ENCODE measurements around the gene TMEM178A.
"Not testable (repeated sequence)": the region's sequence is repeated elsewhere in the genome, so short reads cannot be mapped to it uniquely, and the experiment has no call there.

The TMEM178A gene

DNA sequence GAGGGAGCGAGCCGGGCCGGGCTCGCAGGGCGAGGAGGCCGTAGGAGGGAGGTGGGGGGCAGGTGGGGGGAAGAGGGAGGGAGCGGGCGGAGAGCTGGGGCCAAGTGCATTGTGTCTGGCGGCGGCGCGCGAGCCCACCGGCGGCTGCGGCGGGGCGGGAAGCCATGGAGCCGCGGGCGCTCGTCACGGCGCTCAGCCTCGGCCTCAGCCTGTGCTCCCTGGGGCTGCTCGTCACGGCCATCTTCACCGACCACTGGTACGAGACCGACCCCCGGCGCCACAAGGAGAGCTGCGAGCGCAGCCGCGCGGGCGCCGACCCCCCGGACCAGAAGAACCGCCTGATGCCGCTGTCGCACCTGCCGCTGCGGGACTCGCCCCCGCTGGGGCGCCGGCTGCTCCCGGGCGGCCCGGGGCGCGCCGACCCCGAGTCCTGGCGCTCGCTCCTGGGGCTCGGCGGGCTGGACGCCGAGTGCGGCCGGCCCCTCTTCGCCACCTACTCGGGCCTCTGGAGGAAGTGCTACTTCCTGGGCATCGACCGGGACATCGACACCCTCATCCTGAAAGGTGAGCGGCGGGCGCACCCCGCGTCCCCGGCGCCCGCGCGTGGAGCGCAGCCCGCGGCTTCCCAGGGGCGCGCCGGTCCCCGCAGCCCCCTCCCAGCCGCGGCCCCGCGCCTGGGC, at the start of gene TMEM178A:
Gene TMEM178A (plus strand): TSS at position 107 of the 680 bp plus-strand sequence. CDS start 58 bp downstream, at position 165.
- no peak for DNase-seq

- no peak for DNase-seq
These were observed 47.5 kb upstream of the TMEM178A start for GRCh38 chr2:39618236-39618635.

DNA sequence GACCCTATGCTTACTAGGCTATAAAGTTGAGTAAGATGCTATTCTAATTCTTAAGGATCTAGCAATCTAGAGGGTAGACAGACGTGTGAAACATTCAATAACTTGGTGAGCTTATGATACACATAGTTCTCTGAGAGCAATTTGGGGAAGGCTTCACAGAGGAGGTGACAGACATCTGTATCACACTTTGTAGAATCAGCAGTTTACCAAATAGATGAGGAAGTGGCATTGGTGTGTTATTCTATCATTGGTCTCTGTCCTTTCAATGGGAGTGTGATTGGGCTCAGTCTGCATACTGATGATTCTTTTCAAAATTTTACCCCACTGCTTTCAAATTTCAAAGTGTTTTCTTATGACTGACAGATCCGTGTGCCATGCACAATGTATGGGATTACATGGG, 47.0 kb upstream of the TMEM178A start:
- DNase-seq, result no peak

GRCh38 chr2:39620067-39620466, 45.6 kb upstream of the TMEM178A start:
- DNase-seq, result peak; percentile 4

DNA sequence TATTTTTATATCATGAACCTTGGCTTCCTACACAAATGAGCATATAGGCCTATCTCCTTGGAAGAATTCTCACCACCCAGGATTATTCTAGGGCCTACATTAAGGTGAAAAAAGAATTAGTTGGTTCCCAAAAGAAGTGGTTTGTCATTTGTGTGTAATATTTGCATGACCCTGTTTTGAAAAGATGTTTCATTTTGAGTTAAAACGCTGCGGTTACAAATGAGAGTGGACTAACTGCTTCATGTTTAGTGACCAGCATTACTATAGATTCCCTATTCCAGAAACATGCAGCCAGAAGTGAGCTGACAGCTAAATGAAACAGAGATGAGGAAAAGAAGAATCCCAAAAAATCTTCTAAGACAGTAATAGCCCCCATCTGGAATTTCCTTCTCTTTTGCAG, 44.1 kb upstream of the TMEM178A start:
- no peak for DNase-seq

GRCh38 chr2:39622860-39623259, 42.9 kb upstream of the TMEM178A start:
- no peak for DNase-seq

DNA sequence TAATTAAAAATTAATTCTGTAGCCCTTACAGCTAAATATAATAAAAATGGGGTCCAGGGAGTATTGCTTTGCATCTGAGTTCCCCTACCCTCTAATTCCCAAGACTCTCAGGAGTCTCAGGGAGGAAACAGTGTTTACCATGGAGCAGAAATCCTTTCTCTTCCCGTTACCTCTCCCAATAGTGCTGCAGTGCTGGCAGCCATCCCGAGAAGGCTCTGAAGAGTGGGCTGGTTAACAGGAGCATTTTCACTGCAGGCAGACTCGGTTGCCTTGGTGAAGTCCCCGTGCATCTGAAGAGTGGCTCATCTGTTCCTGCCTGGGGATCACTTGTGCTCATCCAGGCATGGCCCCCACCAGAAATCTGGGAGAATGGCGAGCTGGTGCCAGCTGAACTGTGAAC, 41.8 kb upstream of the TMEM178A start:
- no peak for DNase-seq

- DNase-seq, result no peak
These were observed 40.4 kb upstream of the TMEM178A start for GRCh38 chr2:39625193-39625926.

- no peak for DNase-seq
These were observed 39.8 kb upstream of the TMEM178A start for GRCh38 chr2:39625927-39626270.

- not testable (repeated sequence) for DNase-seq
These were observed 37.4 kb upstream of the TMEM178A start for GRCh38 chr2:39628346-39628745.

GRCh38 chr2:39629646-39630045, 36.1 kb upstream of the TMEM178A start:
- no peak for DNase-seq

- DNase-seq, result no peak
These were observed 34.5 kb upstream of the TMEM178A start for GRCh38 chr2:39631256-39631655.

GRCh38 chr2:39631718-39632117, 34.0 kb upstream of the TMEM178A start:
- DNase-seq, result no peak

- DNase-seq, result no peak
These were observed 32.8 kb upstream of the TMEM178A start for GRCh38 chr2:39632876-39633275.

DNA sequence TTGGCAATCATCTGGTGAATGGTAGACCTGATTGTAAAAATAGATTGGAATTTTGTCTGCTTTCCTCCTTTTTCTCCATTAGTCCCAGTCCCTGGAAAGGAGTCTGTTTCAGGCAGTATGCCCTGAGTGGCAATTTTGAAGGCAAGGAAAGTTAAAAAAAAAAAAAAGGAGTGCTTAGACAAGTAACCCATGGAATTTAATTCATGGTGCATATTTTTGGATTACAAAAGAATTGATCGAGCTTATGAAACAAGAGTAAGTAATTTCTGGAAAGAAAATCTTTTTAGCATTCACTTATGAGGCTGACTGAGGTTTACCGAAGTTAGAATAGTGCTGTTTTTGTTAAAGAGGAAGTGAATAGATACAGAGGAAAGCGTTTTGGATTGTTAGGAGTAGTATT, 29.4 kb upstream of the TMEM178A start:
- no peak for DNase-seq

DNA sequence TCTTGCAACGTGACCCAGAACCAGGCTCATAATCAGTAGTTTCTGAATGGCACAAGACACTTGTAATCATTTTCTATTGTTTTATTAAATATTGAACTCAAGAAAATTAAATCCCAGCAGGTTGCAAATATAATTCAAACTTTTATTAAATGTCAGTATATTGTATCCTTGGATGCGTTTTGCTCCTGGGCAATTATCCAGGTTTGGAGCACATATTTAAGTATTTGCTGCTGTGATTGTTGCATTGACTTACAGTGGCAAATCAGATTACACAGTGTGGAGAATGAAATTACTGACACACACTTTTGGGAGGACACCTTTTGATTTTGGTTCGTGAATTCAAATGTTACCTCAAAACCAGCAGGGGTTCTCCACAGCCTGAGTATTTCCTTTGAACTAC, 27.1 kb upstream of the TMEM178A start:
- DNase-seq, result no peak

GRCh38 chr2:39640107-39640506, 25.6 kb upstream of the TMEM178A start:
- DNase-seq, result no peak

DNA sequence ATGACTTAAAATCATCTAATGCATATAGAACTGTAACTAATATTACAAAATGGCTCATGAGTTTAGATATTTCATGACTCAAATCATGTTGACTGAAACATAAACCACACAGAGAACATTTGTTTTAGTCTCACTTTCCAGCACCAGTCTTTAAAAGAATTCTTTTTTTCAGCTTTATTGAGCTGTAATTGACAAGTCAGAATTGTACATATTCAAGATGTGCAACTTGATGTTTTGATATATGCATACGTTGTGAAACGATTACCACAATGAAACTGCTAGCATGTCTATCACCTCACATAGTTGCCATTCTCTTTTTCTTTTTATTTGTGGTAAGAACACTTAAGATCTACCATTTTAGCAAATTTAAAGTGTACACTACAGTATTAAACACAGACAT, 25.0 kb upstream of the TMEM178A start:
- no peak for DNase-seq

DNA sequence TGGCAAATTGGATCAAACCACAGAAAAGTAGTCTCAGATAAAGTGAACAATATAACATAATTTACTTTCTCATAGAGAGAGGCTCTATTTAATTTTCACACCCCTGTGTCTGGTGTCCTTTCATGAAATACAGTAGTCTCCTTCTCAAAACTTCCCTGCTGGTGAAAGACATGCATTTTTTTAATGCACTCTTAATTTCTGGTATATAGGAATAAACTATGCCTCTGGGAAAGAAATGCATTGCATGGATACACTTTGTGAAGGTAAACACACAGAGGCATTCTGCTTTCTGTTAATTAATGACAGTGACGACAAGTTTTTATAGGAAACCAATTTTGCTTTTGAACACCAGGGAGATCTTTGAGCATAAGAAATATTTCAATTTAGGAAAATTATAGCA, 24.1 kb upstream of the TMEM178A start:
- DNase-seq, result no peak

- DNase-seq, result no peak
These were observed 23.5 kb upstream of the TMEM178A start for GRCh38 chr2:39642051-39642718.

- no peak for DNase-seq
These were observed 19.9 kb upstream of the TMEM178A start for GRCh38 chr2:39645826-39646225.

GRCh38 chr2:39646267-39646666, 19.4 kb upstream of the TMEM178A start:
- DNase-seq, result no peak

GRCh38 chr2:39647104-39647765, 18.5 kb upstream of the TMEM178A start:
- no peak for DNase-seq

GRCh38 chr2:39648580-39648979, 17.1 kb upstream of the TMEM178A start:
- DNase-seq, result no peak
